Activated naive CD4-positive, alpha-beta T cell treated with anti-CD3 and anti-CD28 coated beads, Interleukin-2, amount 50 U/mL, for 72 hours (primary cell): ENCODE data around the gene MAN2B2. TPM values are rescaled to one million over a fixed set of nuclear protein-coding genes. Genes with fewer than 3 reads are reported as not detected.

Experiments
- ATAC-seq, 2 donors: fragments of 150-1000 bp; cut with Tn5 transposase; 2 replicates each; pipeline ENCODE4 v1.10.0; 2021; ENCODE audit warnings: mild to moderate bottlenecking in 2 of 2, moderate library complexity in 2 of 2
- DNase-seq, 2 donors: peaks; one replicate each; pipeline ENCODE4 v3.0.0; 2021 to 2022; ENCODE audit warnings: low spot score in 2 of 2
- H3K27ac Mint-ChIP-seq, 2 donors: one replicate each; pipeline ENCODE4 v1.8.0; 2022; ENCODE audit warnings: mild to moderate bottlenecking in 2 of 2, mixed read lengths in 2 of 2
- H3K36me3 Mint-ChIP-seq, 2 donors: one replicate each; pipeline ENCODE4 v1.8.0; 2022; ENCODE audit warnings: mixed read lengths in 2 of 2
- H3K9me3 Mint-ChIP-seq, 2 donors: one replicate each; pipeline ENCODE4 v1.8.0; 2022; ENCODE audit warnings: mixed read lengths in 2 of 2
- total RNA-seq, 2 donors: library from RNA; stranded (reverse); gene quantifications; one replicate each; pipeline ENCODE4 v1.2.3, GENCODE V29; 2022

MAN2B2 gene
- total RNA-seq, 2 donors from 2014 or later: 13.9 to 21.4 TPM

- ATAC-seq (no peak), DNase-seq (no peak)
- no peaks in the 10 kb centered on the region for H3K9me3 Mint-ChIP-seq
- H3K27ac Mint-ChIP-seq: no peak overlapping the region
- peaks cover 0 to 4% of the 10 kb centered on the region in 2 donors for H3K36me3 Mint-ChIP-seq
Observed at GRCh38 chr4:6560416-6561172, 14.4 kb upstream of the MAN2B2 start.

GRCh38 chr4:6561173-6561516, 13.8 kb upstream of the MAN2B2 start:
- ATAC-seq: no peak
- Mint-ChIP-seq H3K9me3 (no peaks in the 10 kb centered on the region), H3K27ac (no peak overlapping the region), H3K36me3 (peaks cover 0 to 4% of the 10 kb centered on the region in 2 donors)
- no peak for DNase-seq

GRCh38 chr4:6561706-6562371, 13.2 kb upstream of the MAN2B2 start:
- DNase-seq (no peak), ATAC-seq (no peak)
- no peaks in the 10 kb centered on the region for H3K9me3 Mint-ChIP-seq
- peaks cover 0 to 4% of the 10 kb centered on the region in 2 donors for H3K36me3 Mint-ChIP-seq
- no peak overlapping the region for H3K27ac Mint-ChIP-seq

GRCh38 chr4:6562931-6563901, 11.8 kb upstream of the MAN2B2 start:
- Mint-ChIP-seq H3K27ac (no peak overlapping the region), H3K36me3 (peaks cover 0 to 4% of the 10 kb centered on the region in 2 donors), H3K9me3 (no peaks in the 10 kb centered on the region)
- DNase-seq (no peak), ATAC-seq (peak; percentile 16 to 42)

GRCh38 chr4:6563935-6564645, 10.9 kb upstream of the MAN2B2 start:
- DNase-seq: no peak
- H3K9me3 Mint-ChIP-seq: no peaks in the 10 kb centered on the region
- ATAC-seq: no peak
- peaks cover 0 to 4% of the 10 kb centered on the region in 2 donors for H3K36me3 Mint-ChIP-seq
- no peak overlapping the region for H3K27ac Mint-ChIP-seq

- no peak for DNase-seq
- Mint-ChIP-seq H3K36me3 (peaks cover 0 to 4% of the 10 kb centered on the region in 2 donors), H3K9me3 (peaks cover 0 to under 1% of the 10 kb centered on the region in 2 donors), H3K27ac (peak overlapping the region in 1 of 2 donors; percentile 3)
- no peak for ATAC-seq
Observed at GRCh38 chr4:6565691-6566390, 9.1 kb upstream of the MAN2B2 start.

- no peak for ATAC-seq
- no peak overlapping the region for H3K27ac Mint-ChIP-seq
- DNase-seq: no peak
- H3K36me3 Mint-ChIP-seq: peaks cover 0 to 4% of the 10 kb centered on the region in 2 donors
- peaks cover 0 to 8% of the 10 kb centered on the region in 2 donors for H3K9me3 Mint-ChIP-seq
Observed at GRCh38 chr4:6566391-6567190, 8.4 kb upstream of the MAN2B2 start.

- no peak for ATAC-seq
- peaks cover 0 to 4% of the 10 kb centered on the region in 2 donors for H3K36me3 Mint-ChIP-seq
- H3K27ac Mint-ChIP-seq: no peak overlapping the region
- H3K9me3 Mint-ChIP-seq: peaks cover 0 to 9% of the 10 kb centered on the region in 2 donors
- DNase-seq: no peak
Observed at GRCh38 chr4:6567218-6567617, 7.8 kb upstream of the MAN2B2 start.

- no peak overlapping the region for H3K27ac Mint-ChIP-seq
- DNase-seq: no peak
- no peak for ATAC-seq
- peaks cover 0 to 9% of the 10 kb centered on the region in 2 donors for H3K9me3 Mint-ChIP-seq
- H3K36me3 Mint-ChIP-seq: peaks cover 0 to 4% of the 10 kb centered on the region in 2 donors
Observed at GRCh38 chr4:6568148-6568547, 6.8 kb upstream of the MAN2B2 start.

GRCh38 chr4:6568689-6569332, 6.2 kb upstream of the MAN2B2 start:
- DNase-seq: no peak
- Mint-ChIP-seq H3K36me3 (peaks cover 0 to 4% of the 10 kb centered on the region in 2 donors), H3K27ac (no peak overlapping the region), H3K9me3 (peaks cover 0 to 9% of the 10 kb centered on the region in 2 donors)
- ATAC-seq: no peak

- ATAC-seq: no peak
Observed at GRCh38 chr4:6571608-6572007, 3.4 kb upstream of the MAN2B2 start.

GRCh38 chr4:6573551-6573950, 1.4 kb upstream of the MAN2B2 start:
- H3K9me3 Mint-ChIP-seq: peaks cover 0 to 9% of the 10 kb centered on the region in 2 donors

More at GRCh38 chr4:6571608-6572007, 3.4 kb upstream of the MAN2B2 start:
- no peak for DNase-seq
- no peaks in the 10 kb centered on the region for H3K36me3 Mint-ChIP-seq
- no peak overlapping the region for H3K27ac Mint-ChIP-seq
- peaks cover 0 to 9% of the 10 kb centered on the region in 2 donors for H3K9me3 Mint-ChIP-seq

GRCh38 chr4:6573986-6574746, 823 bp upstream of the MAN2B2 start:
- peaks cover 0 to 9% of the 10 kb centered on the region in 2 donors for H3K9me3 Mint-ChIP-seq
- H3K27ac Mint-ChIP-seq: peak overlapping the region; percentile 89
- ATAC-seq (no peak), DNase-seq (no peak)
- peaks cover under 1 to 11% of the 10 kb centered on the region in 2 donors for H3K36me3 Mint-ChIP-seq

More at GRCh38 chr4:6573551-6573950, 1.4 kb upstream of the MAN2B2 start:
- DNase-seq (no peak), ATAC-seq (no peak)
- no peak overlapping the region for H3K27ac Mint-ChIP-seq
- peaks cover 0 to 7% of the 10 kb centered on the region in 2 donors for H3K36me3 Mint-ChIP-seq
